Keratinocyte (primary cell): ENCODE results near the gene RTCB. TPM values are rescaled to one million over a fixed set of nuclear protein-coding genes. Genes with fewer than 3 reads are reported as not detected.

Source experiments
- DNase-seq: peaks from one replicate; pipeline ENCODE4 v3.0.0-alpha.2; 2011; ENCODE audit warnings: low read depth, missing footprints, low spot score
- FAIRE-seq: peaks from 2 replicates; lab custom pipeline; 2011; peaks lifted over from hg19 to GRCh38; lab: Jason Lieb, UNC
- H2AFZ ChIP-seq: 2 replicates; pipeline ENCODE4 v1.6.0; 2012; ENCODE audit warnings: low read length, control low read depth, inconsistent platforms; ENCODE audit not compliant: control insufficient read depth
- H3K27ac ChIP-seq: 2 replicates; pipeline ENCODE4 v1.5.1; 2011; ENCODE audit warnings: low read length; ENCODE audit not compliant: control insufficient read depth, insufficient read depth
- H3K27me3 ChIP-seq: 3 replicates; pipeline ENCODE4 v1.6.0; 2011; ENCODE audit warnings: low read length; ENCODE audit not compliant: control insufficient read depth, insufficient read depth; ENCODE audit errors: extremely low read depth
- H3K36me3 ChIP-seq, 2 experiments: 2 replicates in 1 of 2; 3 replicates in 1 of 2; pipeline ENCODE4 v1.5.1; 2011; ENCODE audit warnings: low read length in 2 of 2, mild to moderate bottlenecking in 1 of 2; ENCODE audit not compliant: control insufficient read depth in 2 of 2, insufficient read depth in 2 of 2; ENCODE audit errors: extremely low read depth in 1 of 2
- H3K4me1 ChIP-seq: 3 replicates; pipeline ENCODE4 v1.5.1; 2011; ENCODE audit warnings: low read length; ENCODE audit not compliant: control insufficient read depth, insufficient read depth; ENCODE audit errors: extremely low read depth
- H3K4me2 ChIP-seq: 3 replicates; pipeline ENCODE4 v1.6.0; 2011; ENCODE audit warnings: low read depth, low read length; ENCODE audit not compliant: control insufficient read depth, insufficient read depth; ENCODE audit errors: extremely low read depth
- H3K4me3 ChIP-seq, 3 experiments: fragments of 200-600 bp in 1 of 3; sonication (generic) in 1 of 3; 2 replicates in 2 of 3; 3 replicates in 1 of 3; pipeline ENCODE4 v1.5.1; 2011 to 2016; ENCODE audit warnings: low read length in 3 of 3, mild to moderate bottlenecking in 3 of 3, control low read depth in 2 of 3, inconsistent platforms in 1 of 3, low read depth in 1 of 3, mixed read lengths in 1 of 3, mixed run types in 1 of 3, moderate library complexity in 1 of 3; ENCODE audit not compliant: control insufficient read depth in 2 of 3, insufficient read depth in 2 of 3; ENCODE audit errors: extremely low read depth in 1 of 3
- H3K79me2 ChIP-seq: 2 replicates; pipeline ENCODE4 v1.6.0; 2012; ENCODE audit warnings: low read length; ENCODE audit not compliant: control insufficient read depth, insufficient read depth
- H3K9ac ChIP-seq: 3 replicates; pipeline ENCODE4 v1.6.0; 2011; ENCODE audit warnings: low read length; ENCODE audit not compliant: control insufficient read depth, insufficient read depth; ENCODE audit errors: extremely low read depth
- H3K9me1 ChIP-seq: 3 replicates; pipeline ENCODE4 v1.6.0; 2011; ENCODE audit warnings: low read length; ENCODE audit not compliant: control insufficient read depth, insufficient read depth; ENCODE audit errors: extremely low read depth
- H3K9me3 ChIP-seq: 2 replicates; pipeline ENCODE4 v1.5.1; 2012; ENCODE audit warnings: low read depth, low read length; ENCODE audit not compliant: control insufficient read depth
- H4K20me1 ChIP-seq: 3 replicates; pipeline ENCODE4 v1.6.0; 2011; ENCODE audit warnings: low read length; ENCODE audit not compliant: control insufficient read depth, insufficient read depth; ENCODE audit errors: extremely low read depth
- EZH2 ChIP-seq: IDR thresholded peaks from one replicate; pipeline ENCODE4 v1.6.1; 2012; ENCODE audit warnings: inconsistent platforms, mild to moderate bottlenecking, low read length, moderate library complexity
- dilution Hi-C: fragments of 300-500 bp; cut with MboI; formaldehyde crosslinking; loops from one replicate; pipeline ENCODE4 v1.7.0; 2020; ENCODE audit warnings: low sequenced_read_pairs; ENCODE audit not compliant: extremely low pct_ligation_motif_present
- polyA plus RNA-seq, 5 experiments: library from polyadenylated mRNA; depleted of rRNA in 3 of 5; stranded (reverse) in 3 of 5; stranded (forward) in 1 of 5; unstranded in 1 of 5; fragments of >200 nt; gene quantifications; 1 replicate in 1 of 5; 2 replicates in 3 of 5; 3 replicates in 1 of 5; pipeline versions ENCODE4 v1.2.1 to v1.2.3, GENCODE V29; 2011 to 2012; ENCODE audit warnings: missing spikeins in 2 of 5, low read depth in 1 of 5, low replicate concordance in 1 of 5
- TF ChIP-seq, protein P1 (sequence below), 3 experiments: IDR thresholded peaks in 1 of 3; conservative IDR thresholded peaks in 1 of 3; optimal IDR thresholded peaks in 1 of 3; 2 replicates in 2 of 3; 3 replicates in 1 of 3; pipeline versions ENCODE3 to v1.5.1; 2011; ENCODE audit warnings: low read length in 3 of 3, mild to moderate bottlenecking in 3 of 3, moderate library complexity in 2 of 3, control low read depth in 1 of 3, inconsistent platforms in 1 of 3; ENCODE audit not compliant: insufficient read depth in 2 of 3; ENCODE audit errors: extremely low read depth in 1 of 3

RTCB gene
- polyA plus RNA-seq, 1 donor (not counting 4 experiments of a cell fraction or from before 2014, with no cell fraction given), result 143 TPM

DNA sequence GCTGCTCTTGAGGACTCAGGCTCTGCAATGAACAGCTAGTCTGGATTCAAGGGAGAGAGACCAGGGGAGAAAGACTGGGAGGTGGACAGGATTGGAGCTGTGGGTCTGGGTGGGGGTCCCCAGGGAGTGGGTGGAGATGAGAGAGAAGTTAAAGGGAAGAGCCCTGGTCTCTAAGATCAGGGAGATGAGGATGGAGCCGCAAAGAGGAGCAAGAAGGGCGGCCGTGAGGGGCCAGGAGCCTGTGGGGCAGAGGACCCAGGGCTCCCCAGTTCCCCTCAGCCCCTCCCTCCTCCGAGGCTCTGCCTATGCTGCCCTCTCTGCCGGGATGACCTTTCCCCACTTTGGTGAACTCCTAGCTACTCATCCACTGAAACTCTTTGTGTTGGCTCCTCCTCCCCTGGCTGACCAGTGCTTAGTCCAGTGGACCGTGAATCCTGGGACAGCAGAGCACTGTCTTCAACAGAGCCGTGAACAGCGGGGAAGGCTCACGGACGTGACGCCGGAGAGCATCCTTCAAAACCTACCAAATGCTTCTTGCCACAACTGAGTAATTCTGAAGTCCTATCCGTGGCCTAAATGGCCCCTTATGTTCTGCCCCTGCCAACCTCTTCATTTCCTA lies 70.8 kb downstream of the RTCB start:
- no peak overlapping the region for H3K27ac ChIP-seq
- no peaks in the 10 kb centered on the region for H3K4me1 ChIP-seq
- H2AFZ ChIP-seq, result no peak overlapping the region
- H3K27me3 ChIP-seq, result peaks cover 5% of the 10 kb centered on the region
- DNase-seq, result no peak
- no peak overlapping the region for H3K9ac ChIP-seq
- no peaks in the 10 kb centered on the region for H4K20me1 ChIP-seq
- no peaks in the 10 kb centered on the region for H3K9me1 ChIP-seq
- H3K4me3 ChIP-seq, result no peak overlapping the region
- no peak for FAIRE-seq
- no peaks in the 10 kb centered on the region for H3K36me3 ChIP-seq
- H3K9me3 ChIP-seq, result no peaks in the 10 kb centered on the region
- dilution Hi-C loops, result no loop called here
- H3K79me2 ChIP-seq, result no peaks in the 10 kb centered on the region
- TF ChIP-seq, protein P1, sequence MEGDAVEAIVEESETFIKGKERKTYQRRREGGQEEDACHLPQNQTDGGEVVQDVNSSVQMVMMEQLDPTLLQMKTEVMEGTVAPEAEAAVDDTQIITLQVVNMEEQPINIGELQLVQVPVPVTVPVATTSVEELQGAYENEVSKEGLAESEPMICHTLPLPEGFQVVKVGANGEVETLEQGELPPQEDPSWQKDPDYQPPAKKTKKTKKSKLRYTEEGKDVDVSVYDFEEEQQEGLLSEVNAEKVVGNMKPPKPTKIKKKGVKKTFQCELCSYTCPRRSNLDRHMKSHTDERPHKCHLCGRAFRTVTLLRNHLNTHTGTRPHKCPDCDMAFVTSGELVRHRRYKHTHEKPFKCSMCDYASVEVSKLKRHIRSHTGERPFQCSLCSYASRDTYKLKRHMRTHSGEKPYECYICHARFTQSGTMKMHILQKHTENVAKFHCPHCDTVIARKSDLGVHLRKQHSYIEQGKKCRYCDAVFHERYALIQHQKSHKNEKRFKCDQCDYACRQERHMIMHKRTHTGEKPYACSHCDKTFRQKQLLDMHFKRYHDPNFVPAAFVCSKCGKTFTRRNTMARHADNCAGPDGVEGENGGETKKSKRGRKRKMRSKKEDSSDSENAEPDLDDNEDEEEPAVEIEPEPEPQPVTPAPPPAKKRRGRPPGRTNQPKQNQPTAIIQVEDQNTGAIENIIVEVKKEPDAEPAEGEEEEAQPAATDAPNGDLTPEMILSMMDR (optimal IDR thresholded peaks at IDR 0.05 in 1 of 3, IDR thresholded peaks at IDR 0.05 in 1 of 3, conservative IDR thresholded peaks at IDR 0.05 in 1 of 3; ENCODE audit: extremely low read depth in 1 of 3, insufficient read depth in 2 of 3, low read length in 3 of 3), result no peak
- TF ChIP-seq EZH2, result no peak
- no peak overlapping the region for H3K4me2 ChIP-seq

DNA sequence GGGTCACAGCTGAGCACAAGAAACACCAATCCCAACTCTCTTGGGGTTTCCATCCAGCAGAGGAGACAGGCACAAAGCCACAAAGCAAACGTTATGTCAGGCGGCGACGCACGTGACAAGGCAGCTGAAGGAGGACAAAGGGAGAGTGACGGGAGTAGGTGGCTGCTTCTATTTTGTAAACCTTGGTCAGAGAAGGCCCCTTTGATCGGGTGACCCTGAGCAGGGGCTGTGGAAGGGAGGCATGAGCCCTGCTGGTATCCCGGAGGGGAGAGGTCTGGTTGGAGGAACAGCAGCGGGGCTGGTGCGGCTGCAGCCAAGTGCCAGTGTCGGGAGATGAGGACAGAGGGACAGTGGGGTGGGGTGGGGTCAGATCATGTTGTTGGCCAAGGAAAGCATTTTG lies 71.6 kb downstream of the RTCB start:
- Histone ChIP-seq H3K4me1 (no peaks in the 10 kb centered on the region), H3K79me2 (no peaks in the 10 kb centered on the region), H3K9me3 (no peaks in the 10 kb centered on the region), H3K27me3 (peaks cover 5% of the 10 kb centered on the region), H3K4me3 (no peak overlapping the region), H3K27ac (no peak overlapping the region), H3K9me1 (no peaks in the 10 kb centered on the region), H3K9ac (no peak overlapping the region), H3K4me2 (no peak overlapping the region), H2AFZ (no peak overlapping the region), H3K36me3 (no peaks in the 10 kb centered on the region), H4K20me1 (no peaks in the 10 kb centered on the region)
- FAIRE-seq (no peak), DNase-seq (no peak)
- dilution Hi-C loops, result no loop called here
- no peak for TF ChIP-seq EZH2
- TF ChIP-seq, protein P1 (optimal IDR thresholded peaks at IDR 0.05 in 1 of 3, IDR thresholded peaks at IDR 0.05 in 1 of 3, conservative IDR thresholded peaks at IDR 0.05 in 1 of 3; ENCODE audit: extremely low read depth in 1 of 3, insufficient read depth in 2 of 3, low read length in 3 of 3), result no peak
